NCI-H1105 treated with DMSO at 0.1 percent for 48 hours (cell line): Measurements from ENCODE around the gene TOR1A.
A peak's percentile ranks its signal among the peaks of the same experiment; 100 is the strongest.
"Not testable (repeated sequence)": the region's sequence is repeated elsewhere in the genome, so short reads cannot be mapped to it uniquely, and the experiment has no call there.

Experiments
- DNase-seq: peaks from one replicate; lab custom pipeline; 2025; lab: John Stamatoyannopoulos, UW

The TOR1A gene

DNA sequence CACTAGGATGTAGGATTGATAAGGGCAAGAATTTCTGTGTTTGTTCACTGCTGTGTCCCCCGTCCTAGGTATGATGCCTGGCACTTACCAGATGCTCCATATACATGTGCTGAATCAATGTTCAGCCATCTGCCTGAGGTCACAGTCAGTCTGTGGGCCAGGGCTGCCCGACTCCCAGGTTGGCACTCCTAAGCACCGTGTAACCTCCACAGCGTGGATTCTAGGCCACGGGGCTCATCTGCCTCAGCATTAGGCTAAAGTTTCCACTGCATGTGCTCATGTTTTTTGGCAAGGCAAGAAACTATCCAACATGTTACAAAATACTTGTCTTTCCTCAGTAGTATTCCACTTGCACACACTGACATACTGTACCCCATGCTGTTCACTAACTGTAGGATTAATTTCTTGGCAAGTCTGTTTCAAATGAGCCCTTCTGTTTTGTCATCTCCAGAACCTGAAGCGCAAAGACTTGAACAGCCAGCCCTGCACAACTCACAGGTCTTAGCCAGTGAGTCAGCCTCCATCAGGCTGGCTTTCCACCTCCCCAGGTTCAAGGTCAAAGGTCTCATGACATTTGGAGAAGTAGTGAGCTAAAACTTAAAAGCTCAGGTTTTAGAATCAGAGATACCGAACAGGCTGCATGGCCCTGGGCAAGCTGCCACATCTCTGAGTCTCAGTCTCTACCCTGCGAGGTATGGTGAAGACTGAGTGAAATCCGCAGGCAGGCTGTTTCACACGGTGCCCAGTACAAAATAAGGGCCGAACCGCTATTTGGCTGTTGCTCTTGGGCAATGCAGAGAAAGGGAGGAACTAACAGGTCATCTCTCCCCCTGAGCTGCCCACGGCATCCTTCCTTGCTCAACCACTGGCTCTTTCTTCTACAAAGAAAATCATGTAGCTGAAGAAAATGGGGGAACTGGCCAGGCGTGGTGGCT, 7.2 kb downstream of the TOR1A start:
- DNase-seq: no peak

DNA sequence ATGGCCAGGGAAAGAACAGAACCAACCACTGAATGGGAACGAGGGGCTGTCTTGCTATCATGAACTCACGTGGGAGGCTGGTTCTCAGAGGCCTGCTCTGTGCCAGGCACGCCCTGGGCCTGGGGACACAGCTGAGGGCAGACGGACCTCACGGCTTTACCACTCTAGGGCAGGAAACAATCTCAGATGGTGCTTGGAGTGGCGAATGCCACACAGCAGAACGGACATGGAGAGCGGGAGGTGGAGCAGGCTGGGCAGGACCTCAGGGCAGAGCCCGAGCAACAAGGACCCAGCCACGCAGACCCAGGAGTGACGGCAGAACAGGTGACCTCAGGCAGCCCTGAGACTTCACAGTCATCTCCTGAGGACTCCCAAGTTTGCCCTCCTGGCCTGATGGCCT, 8.7 kb downstream of the TOR1A start:
- no peak for DNase-seq

DNA sequence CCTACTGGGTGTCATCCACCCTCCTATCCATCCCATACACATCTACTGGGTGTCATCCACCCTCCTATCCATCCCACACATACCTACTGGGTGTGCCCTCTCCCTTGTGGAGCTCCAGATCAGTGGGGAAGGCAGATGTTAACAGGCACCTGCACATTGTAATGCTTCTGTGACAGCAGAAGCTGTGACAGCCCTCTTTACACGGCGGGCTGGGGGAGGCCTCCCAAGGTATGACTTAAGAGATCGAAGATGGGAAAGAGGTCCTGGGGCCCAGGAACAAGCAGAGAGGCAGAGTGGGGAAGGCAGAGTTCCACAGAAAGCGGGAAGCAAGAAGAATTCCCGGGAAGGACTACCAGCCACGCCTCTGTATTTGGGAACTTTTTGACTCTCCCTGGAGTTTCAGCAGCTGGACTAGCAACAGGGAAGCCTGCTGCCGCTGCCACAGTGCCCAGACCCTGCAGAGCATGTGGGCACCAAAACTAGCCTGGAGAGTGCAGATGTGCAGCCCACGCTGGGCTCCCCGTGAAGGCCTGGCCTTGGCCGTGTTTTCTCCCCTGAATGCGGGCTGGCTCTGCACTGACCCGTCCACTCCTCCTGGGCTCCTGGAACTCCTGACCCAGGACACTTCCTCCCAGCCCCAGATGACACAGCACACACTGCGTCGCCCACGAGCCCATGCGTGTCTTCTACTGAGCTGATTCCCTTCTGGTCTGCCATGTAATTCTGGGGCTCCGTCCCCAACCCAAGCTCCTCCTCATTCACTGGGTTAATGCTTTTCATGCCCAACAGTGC, 9.3 kb downstream of the TOR1A start:
- no peak for DNase-seq

DNA sequence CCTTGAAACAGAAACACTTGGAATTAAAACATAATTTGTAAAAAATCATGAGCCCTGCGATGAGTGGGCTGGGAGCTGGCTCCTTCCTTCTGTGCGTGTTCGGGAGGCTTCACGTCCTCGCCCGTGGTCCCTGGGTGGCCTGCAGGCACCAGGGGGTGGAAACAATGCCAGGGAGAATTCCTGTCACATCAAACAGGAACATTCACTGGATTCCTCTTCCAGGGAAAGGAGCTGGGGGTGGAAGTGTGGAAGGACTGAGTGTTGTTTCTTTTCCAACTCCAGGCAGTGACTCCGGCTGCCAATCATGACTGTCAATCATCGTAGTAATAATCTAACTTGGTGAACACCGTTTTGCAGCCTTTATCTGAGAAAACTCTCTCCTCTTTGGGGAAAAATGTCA, 10.3 kb downstream of the TOR1A start:
- DNase-seq: no peak

DNA sequence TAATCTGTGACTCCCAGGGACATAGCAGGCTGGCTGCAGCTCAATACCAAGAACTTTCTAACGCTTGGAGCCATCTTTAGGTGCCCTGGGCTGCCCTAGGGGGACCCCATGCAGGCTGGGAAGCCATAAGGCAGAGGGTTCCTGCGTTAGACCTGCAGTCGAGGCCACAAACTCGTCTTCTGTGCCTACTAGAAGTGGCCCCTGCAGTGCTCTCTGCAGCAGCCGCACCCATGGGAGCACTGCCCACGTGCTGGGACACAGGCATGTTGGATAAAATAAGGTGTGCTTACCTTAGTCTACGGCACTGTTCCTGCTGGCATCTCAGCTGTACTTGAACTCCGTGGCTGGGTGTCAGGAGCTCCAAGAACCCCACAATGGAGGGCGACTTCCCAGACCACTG, 11.6 kb downstream of the TOR1A start:
- no peak for DNase-seq

DNA sequence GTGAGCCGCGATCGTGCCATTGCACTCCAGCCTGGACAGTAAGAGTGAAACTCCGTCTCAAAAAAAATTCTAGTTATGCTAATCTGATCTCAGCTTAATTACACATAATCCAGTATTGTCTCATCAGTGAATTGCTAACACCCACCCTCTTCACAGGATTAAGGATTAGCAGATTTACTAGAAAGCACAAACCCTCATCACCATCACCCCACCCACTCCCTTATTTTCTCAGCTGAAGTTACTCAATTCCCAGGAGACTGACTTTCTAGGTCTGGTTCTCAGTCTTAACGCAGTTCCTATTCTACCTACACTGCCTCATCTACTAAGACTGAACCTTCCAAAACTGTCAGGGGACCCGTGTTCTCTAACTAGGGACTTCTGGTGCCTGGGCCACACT, 12.0 kb downstream of the TOR1A start:
- DNase-seq: no peak

DNA sequence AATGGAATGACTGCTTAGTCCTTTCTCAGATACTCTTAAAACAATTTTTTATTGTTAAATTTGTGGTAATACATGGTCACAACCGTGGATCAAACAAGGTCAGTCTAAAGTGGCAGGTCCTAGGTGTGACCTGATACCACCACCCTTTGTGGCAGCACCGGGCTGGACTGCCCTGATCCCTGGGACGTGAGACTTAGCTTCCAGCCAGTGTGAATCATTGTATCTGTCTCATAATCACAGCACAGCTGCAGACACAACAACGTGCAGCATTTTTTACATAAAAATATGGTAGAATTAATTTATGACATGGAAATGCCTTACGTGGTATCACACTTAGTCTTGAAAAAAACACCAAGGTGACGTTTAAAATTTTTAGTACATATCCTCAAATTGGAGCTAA, 13.1 kb downstream of the TOR1A start:
- no peak for DNase-seq

DNA sequence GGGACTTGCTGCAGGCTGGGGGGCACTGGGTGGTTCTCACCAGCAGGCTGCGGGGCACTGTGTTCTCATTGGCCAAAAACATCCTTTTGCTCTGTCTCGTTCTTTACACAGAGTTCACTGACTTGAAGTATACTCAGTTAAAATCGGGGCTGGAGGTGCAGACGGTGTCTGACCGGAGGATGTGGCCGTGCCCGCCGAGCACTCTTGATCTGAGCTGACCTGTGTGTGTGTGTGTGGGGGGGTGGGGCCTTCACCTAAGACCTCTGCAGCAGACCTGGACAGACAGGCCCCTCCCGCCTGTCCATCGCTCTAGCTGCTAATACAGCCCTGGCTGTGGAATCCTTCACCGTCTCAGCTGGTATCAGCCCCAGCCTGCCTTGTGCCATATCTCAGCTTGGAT, 13.8 kb downstream of the TOR1A start:
- DNase-seq: no peak

DNA sequence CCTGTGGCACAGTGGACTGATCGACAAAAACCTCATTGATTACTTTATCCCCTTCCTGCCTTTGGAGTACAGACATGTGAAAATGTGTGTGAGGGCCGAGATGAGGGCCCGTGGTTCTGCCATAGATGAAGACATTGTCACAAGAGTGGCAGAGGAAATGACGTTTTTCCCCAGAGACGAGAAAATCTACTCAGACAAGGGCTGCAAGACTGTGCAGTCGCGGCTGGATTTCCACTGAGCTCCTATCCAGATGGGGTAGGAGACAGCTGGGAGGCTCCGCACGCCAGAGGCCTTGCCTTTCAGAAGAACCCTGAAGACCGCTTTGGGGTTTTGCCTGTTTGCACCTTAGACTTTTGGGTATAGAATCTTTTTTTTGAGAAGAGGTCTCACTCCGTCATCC, 14.6 kb downstream of the TOR1A start:
- DNase-seq: no peak

DNA sequence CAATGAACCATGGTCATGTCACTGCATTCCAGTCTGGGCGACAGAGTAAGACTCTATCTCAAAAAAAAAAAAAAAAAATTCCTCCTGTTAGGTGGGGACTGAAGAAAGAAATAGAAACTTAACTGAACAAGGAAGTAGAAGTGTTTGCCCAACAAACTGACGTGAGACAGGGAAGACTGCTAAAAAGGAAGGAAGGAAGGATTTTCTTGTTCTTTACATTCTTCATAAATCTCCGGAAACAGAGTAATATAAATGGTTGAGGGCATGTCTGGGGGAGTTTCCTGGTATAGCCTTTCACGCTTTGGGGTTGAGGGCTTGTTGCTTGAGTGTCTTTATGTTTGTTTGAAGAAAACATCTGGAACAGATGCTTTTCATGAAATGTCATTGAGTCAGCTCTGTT, 17.9 kb downstream of the TOR1A start:
- no peak for DNase-seq

DNA sequence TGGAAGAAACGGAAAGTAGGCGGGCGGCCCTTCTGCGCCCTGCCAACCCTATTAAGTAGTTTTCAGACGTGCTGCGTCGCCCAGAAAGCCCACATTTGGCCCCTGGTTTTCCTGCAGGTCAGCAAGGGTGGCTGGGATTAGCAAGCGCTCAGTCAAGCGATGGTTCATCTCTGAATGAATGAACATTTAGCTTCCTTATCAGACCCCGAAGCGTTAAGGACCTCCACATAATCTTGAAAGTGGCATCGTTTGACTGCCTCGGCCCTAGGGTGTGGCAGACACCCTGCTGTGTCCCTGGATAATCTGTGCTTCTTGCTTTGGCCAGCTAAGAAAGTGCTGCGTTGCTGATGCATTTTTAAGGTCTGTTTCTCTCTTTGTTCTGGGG, 20.3 kb downstream of the TOR1A start:
- no peak for DNase-seq

DNA sequence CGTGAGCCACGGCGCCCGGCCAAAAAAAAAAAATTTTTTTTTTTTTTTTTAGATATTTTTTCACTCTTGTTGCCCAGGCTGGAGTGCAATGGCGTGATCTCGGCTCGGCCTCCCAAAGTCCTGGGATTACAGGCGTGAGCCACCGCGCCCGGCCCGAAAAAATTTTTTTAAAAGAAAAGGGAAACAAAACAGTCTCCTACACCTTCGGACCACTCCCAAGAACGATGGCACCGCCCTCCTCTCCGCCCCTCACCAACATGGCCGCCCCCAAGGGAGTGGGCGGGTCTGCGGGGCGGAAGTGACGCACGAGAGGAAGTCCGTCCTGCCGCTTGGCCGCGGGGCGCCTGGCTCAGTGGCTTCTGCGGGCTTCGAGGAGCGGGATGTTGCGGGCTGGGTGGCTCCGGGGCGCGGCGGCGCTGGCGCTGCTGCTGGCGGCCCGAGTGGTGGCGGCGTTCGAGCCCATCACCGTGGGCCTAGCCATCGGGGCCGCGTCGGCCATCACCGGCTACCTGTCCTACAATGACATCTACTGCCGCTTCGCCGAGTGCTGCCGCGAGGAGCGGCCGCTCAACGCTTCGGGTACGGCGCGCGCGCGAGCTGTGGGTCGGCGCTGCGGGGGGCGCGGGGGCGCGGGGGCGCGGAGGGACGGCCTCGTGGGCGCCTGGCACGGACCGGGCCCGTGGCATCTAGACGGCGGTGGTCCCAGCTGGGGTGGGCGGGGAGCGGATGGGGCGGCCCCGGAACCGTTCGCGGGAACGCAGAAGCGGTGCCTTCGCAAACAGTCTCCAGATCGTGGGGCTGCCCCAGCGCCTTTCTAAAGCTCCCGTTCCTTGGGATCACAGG, 20.9 kb downstream of the TOR1A start, which contains the start of gene TOR1B:
TSS of gene TOR1B (plus strand) at position 352 of the 843 bp plus-strand sequence. CDS start at position 381, 29 bp downstream.
- peak; percentile 72 for DNase-seq

DNA sequence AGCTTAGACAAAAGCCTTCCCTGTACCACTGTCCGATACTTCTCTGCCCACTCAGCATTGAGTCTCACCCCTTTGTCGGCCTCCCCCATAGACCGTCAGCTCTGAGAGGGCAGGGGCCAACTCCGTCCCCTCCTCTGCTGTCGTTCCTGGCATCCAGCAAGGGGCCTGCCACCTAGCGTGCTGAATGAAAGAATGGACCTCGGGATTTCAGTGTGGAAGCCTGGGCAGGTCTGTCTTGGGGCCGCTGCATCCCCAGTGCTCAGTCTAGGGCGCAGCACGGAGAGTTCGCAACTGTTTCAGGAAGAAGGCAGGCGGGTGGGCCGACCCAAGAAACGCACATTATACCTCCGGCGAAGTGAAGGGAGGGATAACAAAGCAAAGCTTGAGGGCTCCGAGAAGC, 22.4 kb downstream of the TOR1A start:
- DNase-seq: no peak

DNA sequence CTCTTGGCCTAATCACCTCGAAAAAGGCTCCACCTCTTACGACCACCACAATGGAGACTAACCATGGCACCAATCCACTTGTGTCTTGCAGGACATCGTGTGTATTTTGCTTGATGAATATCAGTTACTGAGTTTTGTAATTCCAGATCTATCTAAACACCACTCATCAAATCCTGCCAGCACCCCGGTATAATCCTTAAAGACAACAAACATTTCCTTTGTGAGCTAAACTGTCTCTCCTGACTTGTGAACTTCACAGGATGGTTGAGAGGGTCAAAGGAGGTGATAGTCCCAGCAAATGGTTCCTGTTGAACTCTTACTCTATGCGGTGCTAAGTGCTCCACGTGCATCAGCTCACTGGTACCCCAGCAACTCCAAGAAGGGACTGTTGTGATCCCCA, 25.0 kb downstream of the TOR1A start:
- DNase-seq: no peak

DNA sequence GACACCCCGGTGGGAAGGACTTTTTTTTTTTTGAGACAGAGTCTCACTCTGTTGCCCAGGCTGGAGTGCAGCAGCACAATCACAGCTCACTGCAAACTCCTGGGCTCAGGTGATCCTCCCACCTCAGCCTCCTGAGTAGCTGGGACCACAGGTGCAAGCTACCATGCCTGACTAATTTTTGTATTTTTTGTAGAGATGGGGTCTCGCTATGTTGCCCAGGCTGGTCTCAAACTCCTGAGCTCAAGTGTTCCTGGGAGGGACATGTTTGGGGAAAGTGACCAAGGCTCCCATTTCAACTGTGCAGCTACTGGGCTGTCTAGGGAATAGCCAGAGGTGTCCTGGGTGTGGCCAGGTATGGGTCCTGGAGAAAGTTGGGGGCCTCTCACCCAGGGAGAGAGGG, 27.9 kb downstream of the TOR1A start:
- not testable (repeated sequence) for DNase-seq

DNA sequence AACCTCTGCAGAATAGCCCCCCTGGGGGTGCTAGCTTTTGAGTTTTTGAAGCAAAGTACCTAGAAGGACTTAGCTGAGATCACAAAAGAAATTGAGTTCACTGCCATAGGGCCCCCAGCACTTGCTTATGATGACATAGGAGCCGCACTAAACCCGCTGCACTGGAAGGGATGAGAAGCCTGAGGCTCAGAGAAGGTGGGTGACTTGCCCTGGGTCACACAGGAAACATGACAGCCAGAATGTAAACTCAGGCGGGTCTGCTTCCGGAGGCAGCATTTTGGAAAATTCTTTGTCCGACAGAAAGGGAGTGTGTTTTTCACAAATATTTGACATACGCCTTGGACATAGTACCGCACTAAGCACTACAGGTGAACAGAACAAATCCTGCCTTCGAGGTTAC, 29.4 kb downstream of the TOR1A start:
- no peak for DNase-seq

DNA sequence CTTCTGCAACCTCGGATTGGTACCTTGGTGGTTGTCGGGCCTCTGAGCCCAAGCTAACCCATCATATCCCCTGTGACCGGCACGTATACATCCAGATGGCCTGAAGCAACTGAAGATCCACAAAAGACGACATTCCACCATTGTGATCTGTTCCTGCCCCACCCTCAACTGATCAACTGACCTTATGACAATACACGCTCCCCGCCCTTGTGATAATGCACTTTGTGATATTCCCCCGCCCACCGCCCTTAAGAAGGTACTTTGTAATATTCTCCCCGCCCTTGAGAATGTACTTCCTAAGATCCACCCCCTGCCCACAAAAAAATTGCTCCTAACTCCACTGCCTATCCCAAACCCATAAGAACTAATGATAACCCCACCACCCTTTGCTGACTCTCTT, 37.5 kb downstream of the TOR1A start:
- DNase-seq: no peak

DNA sequence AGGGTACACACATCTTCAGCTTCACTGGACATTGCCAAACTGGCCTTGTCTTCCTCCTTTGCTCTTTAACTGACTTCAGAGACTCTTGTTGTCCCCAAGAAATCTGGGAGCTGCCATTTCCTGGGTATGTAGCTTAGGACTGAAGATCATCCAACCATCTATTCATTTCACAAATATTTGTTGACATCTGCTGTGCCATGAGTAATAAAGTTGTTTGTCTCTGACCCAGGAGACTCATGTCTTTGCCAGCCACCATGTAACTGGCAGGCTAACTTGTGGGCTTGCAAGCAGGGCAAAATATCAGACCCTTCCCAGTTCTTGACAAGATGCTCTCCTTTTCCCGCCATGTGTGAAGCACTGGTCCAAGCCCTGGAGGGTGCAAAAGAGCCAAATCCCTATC, 38.1 kb downstream of the TOR1A start:
- DNase-seq: no peak

DNA sequence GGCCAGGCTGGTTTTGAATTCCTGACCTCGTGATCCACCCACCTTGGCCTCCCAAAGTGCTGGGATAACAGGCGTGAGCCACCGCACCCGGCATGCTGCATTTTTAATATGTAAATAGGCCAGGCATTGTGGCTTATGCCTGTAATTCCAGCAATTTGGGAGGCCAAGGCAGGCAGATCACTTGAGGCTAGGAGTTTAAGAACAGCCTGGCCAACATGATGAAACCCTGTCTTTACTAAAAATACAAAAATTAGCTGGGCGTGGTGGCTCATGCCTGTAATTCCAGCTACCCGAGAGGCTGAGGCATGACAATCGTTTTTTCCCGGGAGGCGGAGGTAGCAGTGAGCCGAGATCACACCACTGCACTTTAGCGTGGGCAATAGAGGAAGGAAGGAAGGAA, 39.0 kb downstream of the TOR1A start:
- DNase-seq: not testable (repeated sequence)

DNA sequence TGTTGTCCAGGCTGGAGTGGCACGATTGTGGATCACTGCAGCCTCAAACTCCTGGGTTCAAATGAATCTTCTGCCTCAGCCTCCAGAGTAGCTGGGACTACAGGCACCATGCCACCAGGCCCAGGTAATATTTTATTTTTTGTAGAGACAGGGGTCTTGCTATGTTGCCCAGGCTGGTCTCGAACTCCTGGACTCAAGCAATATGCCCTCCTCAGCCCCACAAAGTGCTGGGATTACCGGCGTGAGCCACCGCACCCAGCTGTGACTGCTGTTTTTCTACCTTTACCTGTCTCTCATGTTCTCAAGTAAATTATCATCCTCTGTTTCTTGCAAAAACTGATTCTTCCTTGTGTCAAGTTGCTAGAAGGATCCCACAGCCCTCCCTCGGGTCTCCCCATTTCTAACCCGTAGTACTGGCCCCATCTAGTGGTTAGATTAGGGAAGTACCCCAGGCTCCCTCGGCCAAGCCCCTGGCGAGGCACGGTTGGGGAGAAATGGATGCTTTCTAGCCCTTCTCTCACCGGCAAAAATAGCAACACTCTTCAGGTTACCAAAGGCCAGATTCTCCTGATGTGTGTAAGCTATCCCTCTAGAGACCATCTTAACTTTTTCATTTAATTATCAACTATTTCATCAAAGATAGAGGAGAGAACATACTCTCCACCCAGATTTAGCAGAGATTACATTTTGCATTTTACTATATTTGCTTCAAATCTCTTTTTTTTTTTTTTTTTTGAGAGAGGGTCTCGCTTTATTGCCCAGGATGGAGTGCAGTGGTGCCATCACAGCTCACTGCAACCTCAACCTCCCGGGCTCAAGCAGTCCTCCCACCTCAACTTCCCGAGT, 40.2 kb downstream of the TOR1A start:
- DNase-seq: peak; percentile 55

DNA sequence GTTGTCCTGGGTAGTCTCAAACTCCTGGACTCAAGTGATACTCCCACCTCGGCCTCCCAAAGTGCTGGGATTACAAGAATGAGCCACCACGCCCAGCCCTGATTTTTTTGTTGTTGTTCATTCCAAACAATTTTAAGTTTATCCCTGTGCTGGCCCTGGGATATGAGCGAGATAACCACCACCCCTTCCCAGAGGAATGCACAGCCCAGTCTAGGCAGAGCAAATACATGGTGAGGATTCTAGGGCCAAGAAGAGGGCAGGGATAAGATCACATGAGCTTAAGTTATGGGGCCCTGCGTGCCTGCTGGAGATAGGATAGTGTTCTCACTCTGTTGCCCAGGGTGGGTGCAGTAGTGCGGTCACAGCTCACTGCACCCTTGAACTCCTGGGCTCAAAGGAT, 42.0 kb downstream of the TOR1A start:
- no peak for DNase-seq
